CD14-positive monocyte (primary cell): ENCODE measurements around the gene OARD1. TPM values are rescaled to one million over a fixed set of nuclear protein-coding genes. Genes with fewer than 3 reads are reported as not detected.

ENCODE experiments used
- DNase-seq, 3 donors: peaks; one replicate each; pipeline ENCODE4 v3.0.0-alpha.2; 2011 to 2022
- H2AFZ ChIP-seq: 2 replicates; pipeline ENCODE4 v1.6.0; 2012; ENCODE audit warnings: mild to moderate bottlenecking, low read depth, low read length, inconsistent platforms; ENCODE audit not compliant: insufficient read depth, poor library complexity, severe bottlenecking
- H3K27ac ChIP-seq, 2 donors: 1 replicate in 1 of 2; 2 replicates in 1 of 2; pipeline ENCODE4 v1.5.1; 2012 to 2013; ENCODE audit warnings: low read length in 2 of 2, control low read depth in 1 of 2, inconsistent platforms in 1 of 2, low read depth in 1 of 2, mild to moderate bottlenecking in 1 of 2
- H3K27me3 ChIP-seq, 2 donors: one replicate each; pipeline versions ENCODE4 v1.6.0 to v1.6.1; 2011 to 2013; ENCODE audit warnings: low read length in 2 of 2; ENCODE audit not compliant: control insufficient read depth in 2 of 2, insufficient read depth in 2 of 2
- H3K36me3 ChIP-seq, 2 donors: replicated peaks in 1 of 2; 1 replicate in 1 of 2; 2 replicates in 1 of 2; pipeline versions ENCODE4 v1.5.1 to v1.6.1; 2012 to 2013; ENCODE audit warnings: low read length in 2 of 2, control low read depth in 1 of 2, inconsistent platforms in 1 of 2, mild to moderate bottlenecking in 1 of 2; ENCODE audit not compliant: insufficient read depth in 2 of 2, control insufficient read depth in 1 of 2
- H3K4me1 ChIP-seq, 2 donors: 1 replicate in 1 of 2; 2 replicates in 1 of 2; pipeline versions ENCODE4 v1.5.1 to v1.6.1; 2012 to 2013; ENCODE audit warnings: low read length in 2 of 2, control low read depth in 1 of 2, inconsistent platforms in 1 of 2, mild to moderate bottlenecking in 1 of 2, moderate library complexity in 1 of 2; ENCODE audit not compliant: insufficient read depth in 2 of 2, control insufficient read depth in 1 of 2
- H3K4me2 ChIP-seq: replicated peaks from 2 replicates; pipeline ENCODE3; 2012; ENCODE audit warnings: low read length, moderate library complexity, mild to moderate bottlenecking; ENCODE audit not compliant: poor library complexity, severe bottlenecking; ENCODE audit errors: extremely low read depth
- H3K4me3 ChIP-seq, 3 experiments: fragments of 200-600 bp in 1 of 3; sonication (generic) in 1 of 3; replicated peaks in 1 of 3; 1 replicate in 2 of 3; 2 replicates in 1 of 3; pipeline ENCODE4 v1.5.1; 2011 to 2013; ENCODE audit warnings: low read length in 3 of 3, mild to moderate bottlenecking in 3 of 3, control low read depth in 2 of 3, low read depth in 2 of 3, inconsistent platforms in 1 of 3, moderate library complexity in 1 of 3
- H3K79me2 ChIP-seq: 2 replicates; pipeline ENCODE4 v1.6.0; 2012; ENCODE audit warnings: mild to moderate bottlenecking, control low read depth, inconsistent platforms, low read length, moderate library complexity; ENCODE audit not compliant: insufficient read depth
- H3K9ac ChIP-seq: 2 replicates; pipeline ENCODE4 v1.6.0; 2017; ENCODE audit warnings: low read length, mild to moderate bottlenecking; ENCODE audit not compliant: insufficient read depth, poor library complexity, severe bottlenecking
- H3K9me3 ChIP-seq, 2 donors: replicated peaks in 1 of 2; 1 replicate in 1 of 2; 2 replicates in 1 of 2; pipeline versions ENCODE4 v1.5.1 to v1.6.1; 2012 to 2013; ENCODE audit warnings: low read length in 2 of 2, control low read depth in 1 of 2; ENCODE audit not compliant: control insufficient read depth in 1 of 2, insufficient read depth in 1 of 2
- H4K20me1 ChIP-seq: 2 replicates; pipeline ENCODE4 v1.6.0; 2012; ENCODE audit warnings: mild to moderate bottlenecking, low read length, control low read depth, moderate library complexity; ENCODE audit not compliant: insufficient read depth
- H3K27ac Mint-ChIP-seq, 7 donors: one replicate each; pipeline ENCODE4 v1.8.0; 2020; ENCODE audit warnings: mild to moderate bottlenecking in 7 of 7, mixed read lengths in 7 of 7, moderate library complexity in 6 of 7, inconsistent platforms in 2 of 7
- H3K27me3 Mint-ChIP-seq, 3 donors: one replicate each; pipeline ENCODE4 v1.8.0; 2021 to 2022; ENCODE audit warnings: low read depth in 3 of 3, mild to moderate bottlenecking in 3 of 3, mixed read lengths in 3 of 3, moderate library complexity in 3 of 3, inconsistent platforms in 1 of 3
- H3K36me3 Mint-ChIP-seq, 2 donors: one replicate each; pipeline ENCODE4 v1.8.0; 2020; ENCODE audit warnings: mixed read lengths in 2 of 2, inconsistent platforms in 1 of 2, mild to moderate bottlenecking in 1 of 2
- H3K4me1 Mint-ChIP-seq: one replicate; pipeline ENCODE4 v1.8.0; 2020; ENCODE audit warnings: mild to moderate bottlenecking, mixed read lengths
- H3K4me3 Mint-ChIP-seq, 2 donors: one replicate each; pipeline ENCODE4 v1.8.0; 2020; ENCODE audit warnings: mild to moderate bottlenecking in 2 of 2, mixed read lengths in 2 of 2, moderate library complexity in 1 of 2
- H3K9me3 Mint-ChIP-seq, 7 donors: one replicate each; pipeline ENCODE4 v1.8.0; 2020 to 2022; ENCODE audit warnings: mixed read lengths in 7 of 7, mild to moderate bottlenecking in 6 of 7, moderate library complexity in 6 of 7, inconsistent platforms in 2 of 7
- CTCF ChIP-seq: fragments of 200-600 bp; IDR thresholded peaks from one replicate; pipeline ENCODE4 v1.8.0; 2022; ENCODE audit warnings: antibody characterized with exemption, mild to moderate bottlenecking
- WGBS: methylation state at CpG from one replicate; pipeline ENCODE4 v1.1.5; 2013; ENCODE audit warnings: missing lambda C conversion rate; ENCODE audit not compliant: insufficient coverage; 5-methylcytosine and 5-hydroxymethylcytosine counted together
- intact Hi-C, 2 donors: fragments of 100-400 bp; cut with micrococcal nuclease; formaldehyde crosslinking; loops; one replicate each; pipeline versions ENCODE4 v1.15.0 to v1.15.1; 2023
- polyA plus RNA-seq, 3 donors: library from polyadenylated mRNA; depleted of rRNA in 1 of 3; unstranded in 2 of 3; stranded (reverse) in 1 of 3; fragments of 300-500 nt in 2 of 3; fragments of >200 nt in 1 of 3; fragmentation: Illumina TruSeq in 2 of 3; gene quantifications; 1 replicate in 2 of 3; 2 replicates in 1 of 3; pipeline ENCODE4 v1.2.3, GENCODE V29; 2012 to 2021

OARD1 gene
- polyA plus RNA-seq, 3 donors, result 6.5 to 23.6 (median 16.8) TPM

DNA sequence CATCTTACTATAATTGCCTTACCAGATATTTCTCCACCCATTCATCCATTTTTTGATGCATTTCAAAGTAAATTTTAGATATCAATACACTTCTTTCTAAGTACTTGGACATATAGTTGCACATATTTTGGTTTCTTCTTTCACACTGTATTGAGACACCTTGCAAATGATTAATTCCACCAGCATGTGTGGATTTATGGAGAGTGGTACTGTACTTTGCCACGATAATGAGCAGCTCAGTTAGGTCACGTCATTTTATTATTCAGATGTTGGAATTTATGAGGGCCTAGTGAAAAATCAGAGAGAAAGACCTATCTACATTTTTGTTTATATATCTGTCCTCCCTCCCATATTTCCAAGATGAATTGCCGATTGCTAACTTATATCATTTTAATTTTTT is 5.9 kb upstream of the OARD1 start:
- Mint-ChIP-seq H3K36me3 (peaks cover 41 to 42% of the 10 kb centered on the region in 2 donors), H3K4me1 (peaks cover 30% of the 10 kb centered on the region), H3K9me3 (no peaks in the 10 kb centered on the region), H3K27ac (no peak overlapping the region), H3K27me3 (no peaks in the 10 kb centered on the region), H3K4me3 (no peak overlapping the region)
- Histone ChIP-seq H3K4me2 (no peak overlapping the region), H3K4me1 (peaks cover 20 to 26% of the 10 kb centered on the region in 2 donors), H3K9me3 (no peaks in the 10 kb centered on the region), H3K27ac (no peak overlapping the region), H3K27me3 (no peaks in the 10 kb centered on the region), H3K36me3 (peaks cover 34 to 52% of the 10 kb centered on the region in 2 donors), H3K9ac (no peak overlapping the region), H3K4me3 (no peak overlapping the region), H3K79me2 (peaks cover 91% of the 10 kb centered on the region), H2AFZ (no peak overlapping the region), H4K20me1 (peaks cover 52% of the 10 kb centered on the region)
- intact Hi-C loops, result loop anchor here in 1 of 2 donors (10.0 kb wide), 1 partner anchor 657 kb away; the partner anchor contains the start of gene TFEB
- DNase-seq, result no peak
- TF ChIP-seq CTCF, result no peak
- no CpG with 5 or more reads among the region's 3 CpGs for WGBS

- peaks cover 50% of the 10 kb centered on the region for H4K20me1 ChIP-seq
- no peaks in the 10 kb centered on the region for H3K27me3 ChIP-seq
- Mint-ChIP-seq H3K4me1 (peaks cover 30% of the 10 kb centered on the region), H3K36me3 (peaks cover 35 to 38% of the 10 kb centered on the region in 2 donors), H3K27me3 (no peaks in the 10 kb centered on the region), H3K27ac (no peak overlapping the region), H3K9me3 (no peaks in the 10 kb centered on the region), H3K4me3 (no peak overlapping the region)
- H3K4me1 ChIP-seq, result peaks cover 20 to 26% of the 10 kb centered on the region in 2 donors
- H3K4me2 ChIP-seq, result no peak overlapping the region
- H3K27ac ChIP-seq, result no peak overlapping the region
- TF ChIP-seq CTCF, result no peak
- intact Hi-C loops, result loop anchor here in 1 of 2 donors (10.0 kb wide), 1 partner anchor 657 kb away; the partner anchor contains the start of gene TFEB
- no peak overlapping the region for H3K9ac ChIP-seq
- DNase-seq, result no peak
- H3K36me3 ChIP-seq, result peaks cover 30 to 47% of the 10 kb centered on the region in 2 donors
- peaks cover 91% of the 10 kb centered on the region for H3K79me2 ChIP-seq
- no peak overlapping the region for H2AFZ ChIP-seq
- no peak overlapping the region for H3K4me3 ChIP-seq
- H3K9me3 ChIP-seq, result no peaks in the 10 kb centered on the region
- WGBS, result 100% methylated on average over 1 of the region's 2 CpGs
Observed at GRCh38 chr6:41077536-41077935, 5.4 kb upstream of the OARD1 start.
